Right ventricle myocardium inferior (tissue), 1 donor: Measurements from ENCODE around the gene ZBTB7C. TPM values are rescaled to one million over a fixed set of nuclear protein-coding genes. Genes with fewer than 3 reads are reported as not detected.

ENCODE experiments used
- ATAC-seq: fragments of 200-7000 bp; cut with Tn5 transposase; one replicate; pipeline ENCODE4 v1.9.1; 2020; ENCODE audit warnings: mild to moderate bottlenecking, moderate library complexity
- DNase-seq: peaks from one replicate; pipeline ENCODE4 v3.0.0; 2021; ENCODE audit errors: missing footprints
- intact Hi-C: fragments of 100-400 bp; cut with DNase I; formaldehyde crosslinking; loops from one replicate; pipeline ENCODE4 v1.11.0; 2022
- total RNA-seq: library from RNA; stranded (reverse); fragmentation: NEBNext Ultra II Directional; extraction: Animal tissue kit (Norgen Biotek cat#: 25700); gene quantifications from one replicate; pipeline ENCODE4 v1.2.1, GENCODE V29; 2021
- donor health status: DM: no; HTN: yes; CAD: no; lungs with severe emphysema.

The ZBTB7C gene
- total RNA-seq, 1 donor from 2014 or later: 3.2 TPM

GRCh38 chr18:48170651-48171050 is 238.5 kb downstream of the ZBTB7C start:
- DNase-seq (no peak), ATAC-seq (no peak)
- intact Hi-C loops: no loop called here

- intact Hi-C loops: loop anchor here (10.0 kb wide), 1 partner anchor 134 kb away; no protein-coding TSS in a partner anchor
- DNase-seq: no peak
- no peak for ATAC-seq
Measured at GRCh38 chr18:48168861-48169260, 240.3 kb downstream of the ZBTB7C start.

GRCh38 chr18:48167897-48168253 is 241.3 kb downstream of the ZBTB7C start:
- intact Hi-C loops: loop anchor here (10.0 kb wide), 1 partner anchor 133 kb away; no protein-coding TSS in a partner anchor
- no peak for DNase-seq
- no peak for ATAC-seq

- DNase-seq: no peak
- no peak for ATAC-seq
- intact Hi-C loops: loop anchor here (10.0 kb wide), 1 partner anchor 132 kb away; no protein-coding TSS in a partner anchor
Measured at GRCh38 chr18:48166336-48166875, 242.8 kb downstream of the ZBTB7C start.

DNA sequence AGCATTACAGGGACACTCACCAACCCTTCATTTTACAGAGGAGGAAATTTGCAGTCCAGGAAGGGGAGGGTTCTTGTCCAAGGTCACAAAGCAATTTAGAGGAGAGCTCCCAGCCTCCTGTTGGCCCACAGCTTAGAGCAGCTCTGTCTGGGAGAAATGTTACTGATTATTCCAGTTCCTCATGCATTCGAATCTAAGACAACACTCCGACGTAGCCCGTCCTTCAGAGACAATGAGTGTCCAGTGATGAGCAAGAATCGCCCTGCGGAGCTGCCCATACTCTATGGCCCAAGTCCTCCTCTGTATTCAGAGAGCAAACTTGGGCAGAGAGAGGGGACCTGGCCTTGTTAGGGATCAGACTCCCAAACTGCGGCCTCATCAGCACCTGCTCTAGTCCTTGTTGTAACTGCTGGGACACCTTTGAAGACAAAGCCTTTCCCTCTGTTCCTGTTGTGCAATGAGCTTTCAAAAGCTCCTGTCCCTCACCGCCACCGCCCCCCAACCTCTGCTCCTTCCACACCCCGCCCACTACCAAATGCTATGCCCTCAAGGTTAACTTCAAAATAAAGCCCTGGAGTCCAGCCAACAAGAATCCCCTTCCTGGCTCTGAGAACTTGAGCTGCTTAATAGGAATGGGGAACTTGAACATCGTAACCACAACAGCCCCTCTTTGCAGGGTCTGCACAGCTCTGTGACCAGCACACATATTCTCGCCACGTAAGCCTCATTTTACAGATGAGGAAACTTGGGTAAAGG is 243.9 kb downstream of the ZBTB7C start:
- ATAC-seq: no peak
- intact Hi-C loops: loop anchor here (10.0 kb wide), 1 partner anchor 130 kb away; no protein-coding TSS in a partner anchor
- DNase-seq: no peak

- intact Hi-C loops: loop anchor here (10.0 kb wide), 1 partner anchor 130 kb away; no protein-coding TSS in a partner anchor
- DNase-seq (no peak), ATAC-seq (no peak)
Measured at GRCh38 chr18:48164701-48165100, 244.5 kb downstream of the ZBTB7C start.

GRCh38 chr18:48164116-48164515 is 245.1 kb downstream of the ZBTB7C start:
- intact Hi-C loops: loop anchor here (10.0 kb wide), 1 partner anchor 129 kb away; no protein-coding TSS in a partner anchor
- ATAC-seq (no peak), DNase-seq (no peak)

- intact Hi-C loops: loop anchor here (10.0 kb wide), 1 partner anchor 129 kb away; no protein-coding TSS in a partner anchor
- ATAC-seq: no peak
- DNase-seq: no peak
Measured at GRCh38 chr18:48163738-48164115, 245.5 kb downstream of the ZBTB7C start.

GRCh38 chr18:48162956-48163737 is 246.0 kb downstream of the ZBTB7C start:
- no peak for DNase-seq
- no peak for ATAC-seq
- intact Hi-C loops: loop anchor here (10.0 kb wide), 1 partner anchor 128 kb away; no protein-coding TSS in a partner anchor

DNA sequence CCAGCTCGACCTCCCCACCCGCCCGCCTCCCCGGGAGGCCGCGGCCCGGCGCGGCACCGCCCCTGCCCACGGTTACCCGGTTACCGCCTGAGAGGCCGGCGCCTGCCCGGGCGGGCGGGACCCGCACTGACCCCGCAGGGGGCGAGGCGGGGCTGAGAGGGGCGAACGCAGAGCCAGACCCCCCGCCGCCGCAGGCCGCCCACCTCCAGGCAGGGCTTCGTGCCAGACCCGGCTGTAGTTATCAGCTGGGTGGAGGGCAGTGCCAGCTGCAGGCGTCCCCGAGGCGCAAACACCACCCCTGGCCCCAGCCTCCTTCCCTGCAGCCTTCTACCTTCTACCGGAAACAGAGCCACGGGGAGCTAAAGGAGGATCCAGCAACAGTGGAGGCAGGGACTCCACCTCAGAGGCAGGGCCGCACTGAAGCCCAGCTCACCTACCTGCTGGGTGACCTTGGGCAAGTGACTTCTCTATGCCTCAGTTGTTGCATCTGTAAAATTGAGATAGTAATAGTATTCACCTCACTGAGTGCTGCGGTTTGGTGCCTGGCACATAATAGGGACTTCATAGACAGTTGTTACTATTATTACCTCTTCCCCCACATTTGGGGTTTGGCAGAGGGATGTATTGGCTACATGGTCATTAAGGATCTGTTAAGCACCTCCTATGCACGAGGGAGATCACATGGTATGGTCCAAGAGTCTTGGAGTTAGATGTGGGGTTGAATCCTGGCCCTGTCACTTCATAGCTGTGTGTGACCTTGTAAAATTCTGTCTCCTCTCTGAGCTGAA is 247.1 kb downstream of the ZBTB7C start:
- intact Hi-C loops: loop anchor here (10.0 kb wide), 1 partner anchor 127 kb away; no protein-coding TSS in a partner anchor
- no peak for ATAC-seq
- DNase-seq: no peak

GRCh38 chr18:48161191-48161910 is 247.8 kb downstream of the ZBTB7C start:
- peak; percentile 96 for ATAC-seq
- peak; percentile 92 for DNase-seq
- intact Hi-C loops: loop anchor here (10.0 kb wide), 1 partner anchor 127 kb away; no protein-coding TSS in a partner anchor

DNA sequence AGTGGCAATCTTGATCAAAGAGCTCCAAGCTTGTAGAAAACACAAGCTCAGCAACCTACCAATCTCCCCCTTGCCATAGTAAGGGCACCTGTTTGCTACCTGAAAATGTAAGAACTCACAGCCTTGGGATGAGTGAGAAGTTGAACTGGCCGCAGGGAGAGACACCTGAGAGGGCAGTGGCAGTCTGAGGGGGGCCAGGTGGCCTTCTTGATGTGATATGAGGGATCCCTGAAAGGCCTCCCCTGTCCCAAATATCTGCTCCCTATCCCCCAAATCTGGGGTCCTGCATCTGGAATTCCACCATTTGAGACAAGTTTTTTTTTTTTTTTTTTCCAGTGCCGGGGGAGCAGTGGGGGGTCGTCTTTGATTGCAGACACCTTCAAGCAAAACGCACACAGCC is 248.6 kb downstream of the ZBTB7C start:
- no peak for DNase-seq

GRCh38 chr18:48159816-48160215 is 249.4 kb downstream of the ZBTB7C start:
- DNase-seq (no peak), ATAC-seq (no peak)
- intact Hi-C loops: loop anchor here (10.0 kb wide), 1 partner anchor 125 kb away; no protein-coding TSS in a partner anchor

More for the DNA sequence above, 248.6 kb downstream of the ZBTB7C start:
- intact Hi-C loops: loop anchor here (10.0 kb wide), 1 partner anchor 126 kb away; no protein-coding TSS in a partner anchor
- no peak for ATAC-seq

DNA sequence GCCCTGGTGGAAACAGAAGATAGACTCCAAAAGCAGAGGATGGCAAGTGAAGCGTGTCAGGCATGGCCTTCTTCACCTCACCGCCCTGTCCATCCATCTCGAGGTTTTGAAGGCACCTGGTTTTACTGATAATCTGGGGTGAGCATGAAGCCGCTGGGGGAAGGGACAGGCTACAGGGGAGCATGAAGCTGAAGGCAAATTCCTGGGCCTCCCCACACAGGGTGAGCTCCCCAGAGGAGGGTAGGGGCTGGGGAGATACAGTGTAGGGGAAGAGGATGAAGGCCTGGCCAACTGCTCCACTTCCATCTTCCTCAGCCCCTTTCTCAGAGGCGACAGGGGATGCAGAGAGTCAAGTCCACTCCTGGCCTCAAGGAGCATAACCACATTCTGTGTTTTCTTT is 250.5 kb downstream of the ZBTB7C start:
- DNase-seq (no peak), ATAC-seq (no peak)
- intact Hi-C loops: no loop called here

DNA sequence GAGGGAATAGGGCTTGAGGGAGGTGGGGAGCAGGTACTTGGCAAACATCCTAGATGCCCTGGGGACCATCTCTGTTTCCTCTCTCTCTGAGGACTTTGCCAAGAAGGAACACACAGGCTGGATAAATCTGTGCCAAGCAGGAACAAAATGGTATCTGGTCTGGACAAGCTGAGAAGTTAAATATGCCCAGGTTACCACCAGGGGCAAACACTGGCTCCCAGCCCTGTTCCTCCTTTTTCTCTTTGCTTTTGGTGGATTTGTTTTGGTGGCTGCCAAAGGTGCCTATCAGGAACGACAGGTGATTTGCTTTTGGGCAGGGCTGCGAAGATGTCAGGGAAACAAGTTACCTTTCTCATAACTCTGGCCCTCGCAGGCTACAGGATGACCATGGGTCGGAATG is 251.2 kb downstream of the ZBTB7C start:
- no peak for ATAC-seq
- no peak for DNase-seq
- intact Hi-C loops: no loop called here

DNA sequence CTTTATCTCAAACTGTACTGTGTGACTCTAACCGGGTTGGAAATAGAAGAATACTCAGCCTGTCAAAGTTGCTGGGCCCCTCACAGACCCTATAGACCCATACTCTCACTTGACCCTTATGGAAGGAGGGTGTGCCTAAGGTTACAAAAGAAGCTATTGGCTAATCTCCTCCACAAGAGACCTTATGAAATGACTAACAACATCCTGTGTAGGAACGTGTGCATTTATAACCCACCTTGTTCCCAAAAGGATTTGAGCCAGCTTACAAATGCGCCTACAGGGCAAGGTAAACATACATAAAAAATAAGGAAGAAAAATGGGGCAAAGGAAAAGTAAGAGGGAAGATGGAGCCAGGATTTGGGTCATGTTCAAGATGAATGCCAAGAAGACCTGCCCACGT is 253.3 kb downstream of the ZBTB7C start:
- ATAC-seq (no peak), DNase-seq (no peak)
- intact Hi-C loops: no loop called here

- no peak for DNase-seq
- intact Hi-C loops: no loop called here
- no peak for ATAC-seq
Measured at GRCh38 chr18:48154828-48155227, 254.4 kb downstream of the ZBTB7C start.
